ENCODE measurements around the gene C13orf46. TPM values are rescaled to one million over a fixed set of nuclear protein-coding genes. Genes with fewer than 3 reads are reported as not detected.

C13orf46 gene
- total RNA-seq, 1 donor from 2014 or later, result 0.54 TPM

- no peak overlapping the region for H3K27ac Mint-ChIP-seq
Observed at GRCh38 chr13:114001331-114002008, 27.6 kb upstream of the C13orf46 start.

GRCh38 chr13:114000151-114001040, 26.5 kb upstream of the C13orf46 start:
- Mint-ChIP-seq H3K36me3 (no peaks in the 10 kb centered on the region), H3K27ac (no peak overlapping the region), H3K27me3 (ENCODE audit: low read depth) (no peaks in the 10 kb centered on the region), H3K9me3 (no peaks in the 10 kb centered on the region), H3K4me1 (peaks cover 11% of the 10 kb centered on the region), H3K4me3 (no peak overlapping the region)
- no peak for DNase-seq (ENCODE audit: low spot score in 2 of 2, unreplicated experiment in 2 of 2)
- no peak for TF ChIP-seq CTCF (IDR thresholded peaks at IDR 0.05; ENCODE audit: unreplicated experiment)

More at GRCh38 chr13:114001331-114002008, 27.6 kb upstream of the C13orf46 start:
- H3K4me3 Mint-ChIP-seq, result no peak overlapping the region
- H3K4me1 Mint-ChIP-seq, result peaks cover 11% of the 10 kb centered on the region
- DNase-seq (ENCODE audit: low spot score in 2 of 2, unreplicated experiment in 2 of 2), result no peak
- H3K36me3 Mint-ChIP-seq, result no peaks in the 10 kb centered on the region
- no peaks in the 10 kb centered on the region for H3K27me3 Mint-ChIP-seq (ENCODE audit: low read depth)
- TF ChIP-seq CTCF (IDR thresholded peaks at IDR 0.05; ENCODE audit: unreplicated experiment), result no peak
- H3K9me3 Mint-ChIP-seq, result no peaks in the 10 kb centered on the region

GRCh38 chr13:113999618-113999910, 25.7 kb upstream of the C13orf46 start:
- Mint-ChIP-seq H3K27me3 (ENCODE audit: low read depth) (no peaks in the 10 kb centered on the region), H3K4me1 (peaks cover 11% of the 10 kb centered on the region), H3K36me3 (no peaks in the 10 kb centered on the region), H3K4me3 (no peak overlapping the region), H3K9me3 (no peaks in the 10 kb centered on the region), H3K27ac (no peak overlapping the region)
- DNase-seq (ENCODE audit: low spot score in 2 of 2, unreplicated experiment in 2 of 2), result no peak
- no peak for TF ChIP-seq CTCF (IDR thresholded peaks at IDR 0.05; ENCODE audit: unreplicated experiment)

GRCh38 chr13:113998781-113999617, 25.1 kb upstream of the C13orf46 start:
- TF ChIP-seq CTCF (IDR thresholded peaks at IDR 0.05; ENCODE audit: unreplicated experiment), result no peak
- H3K4me3 Mint-ChIP-seq, result no peak overlapping the region
- peaks cover 11% of the 10 kb centered on the region for H3K4me1 Mint-ChIP-seq
- DNase-seq (ENCODE audit: low spot score in 2 of 2, unreplicated experiment in 2 of 2), result no peak
- H3K27ac Mint-ChIP-seq, result peak overlapping the region; percentile 61
- no peaks in the 10 kb centered on the region for H3K36me3 Mint-ChIP-seq
- no peaks in the 10 kb centered on the region for H3K9me3 Mint-ChIP-seq
- H3K27me3 Mint-ChIP-seq (ENCODE audit: low read depth), result no peaks in the 10 kb centered on the region

GRCh38 chr13:113997845-113998751, 24.2 kb upstream of the C13orf46 start:
- H3K36me3 Mint-ChIP-seq, result no peaks in the 10 kb centered on the region
- H3K9me3 Mint-ChIP-seq, result no peaks in the 10 kb centered on the region
- H3K4me3 Mint-ChIP-seq, result no peak overlapping the region
- no peaks in the 10 kb centered on the region for H3K27me3 Mint-ChIP-seq (ENCODE audit: low read depth)
- TF ChIP-seq CTCF (IDR thresholded peaks at IDR 0.05; ENCODE audit: unreplicated experiment), result no peak
- no peak for DNase-seq (ENCODE audit: low spot score in 2 of 2, unreplicated experiment in 2 of 2)
- H3K4me1 Mint-ChIP-seq, result peaks cover 11% of the 10 kb centered on the region
- peak overlapping the region; percentile 11 for H3K27ac Mint-ChIP-seq

Measured in mesothelial cell of epicardium (in vitro differentiated cells).